Lower leg skin (tissue), 3 donors: ENCODE data around the gene TRAK1.

Source experiments
- POLR2A ChIP-seq, 2 donors: fragments of 450-650 bp; IDR thresholded peaks; one replicate each; pipeline ENCODE4 v1.6.1; 2016 to 2017; ENCODE audit warnings: antibody characterized with exemption in 2 of 2, mild to moderate bottlenecking in 1 of 2, moderate library complexity in 1 of 2
- TF ChIP-seq, protein P1 (sequence below), 3 donors: fragments of 450-650 bp; IDR thresholded peaks; one replicate each; pipeline ENCODE4 v1.5.1; 2016; ENCODE audit warnings: antibody characterized with exemption in 3 of 3, mild to moderate bottlenecking in 3 of 3, moderate library complexity in 2 of 3

DNA sequence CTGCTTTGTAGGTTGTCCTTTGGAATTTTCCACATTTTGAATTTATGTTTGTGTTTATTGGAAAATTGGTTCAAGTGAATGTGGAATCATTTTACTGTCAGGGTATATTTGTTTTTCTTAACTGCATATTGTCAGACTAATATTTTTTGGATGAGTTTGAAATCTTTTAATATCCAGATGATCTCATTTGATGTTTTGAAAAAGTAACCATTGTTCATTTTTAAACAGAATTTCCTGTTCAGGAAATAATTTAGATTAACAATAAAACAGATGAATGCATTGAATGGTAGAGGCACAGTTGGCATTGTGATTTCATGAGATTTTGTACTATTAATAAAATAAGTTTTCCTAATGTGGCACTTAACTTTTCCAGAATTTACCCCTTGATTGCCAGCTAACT, 15.5 kb downstream of the TRAK1 start:
- TF ChIP-seq, protein P1, sequence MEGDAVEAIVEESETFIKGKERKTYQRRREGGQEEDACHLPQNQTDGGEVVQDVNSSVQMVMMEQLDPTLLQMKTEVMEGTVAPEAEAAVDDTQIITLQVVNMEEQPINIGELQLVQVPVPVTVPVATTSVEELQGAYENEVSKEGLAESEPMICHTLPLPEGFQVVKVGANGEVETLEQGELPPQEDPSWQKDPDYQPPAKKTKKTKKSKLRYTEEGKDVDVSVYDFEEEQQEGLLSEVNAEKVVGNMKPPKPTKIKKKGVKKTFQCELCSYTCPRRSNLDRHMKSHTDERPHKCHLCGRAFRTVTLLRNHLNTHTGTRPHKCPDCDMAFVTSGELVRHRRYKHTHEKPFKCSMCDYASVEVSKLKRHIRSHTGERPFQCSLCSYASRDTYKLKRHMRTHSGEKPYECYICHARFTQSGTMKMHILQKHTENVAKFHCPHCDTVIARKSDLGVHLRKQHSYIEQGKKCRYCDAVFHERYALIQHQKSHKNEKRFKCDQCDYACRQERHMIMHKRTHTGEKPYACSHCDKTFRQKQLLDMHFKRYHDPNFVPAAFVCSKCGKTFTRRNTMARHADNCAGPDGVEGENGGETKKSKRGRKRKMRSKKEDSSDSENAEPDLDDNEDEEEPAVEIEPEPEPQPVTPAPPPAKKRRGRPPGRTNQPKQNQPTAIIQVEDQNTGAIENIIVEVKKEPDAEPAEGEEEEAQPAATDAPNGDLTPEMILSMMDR (IDR thresholded peaks at IDR 0.05) = no peak
- no peak for TF ChIP-seq POLR2A (IDR thresholded peaks at IDR 0.05)
